NCI-H2196 treated with DMSO at 0.1 percent for 48 hours (cell line): ENCODE data around the gene INMT.
A peak's percentile ranks its signal among the peaks of the same experiment; 100 is the strongest.

Source experiments
- DNase-seq: peaks from one replicate; lab custom pipeline; 2025; ENCODE audit not compliant: unreplicated experiment; lab: John Stamatoyannopoulos, UW

Gene INMT

DNA sequence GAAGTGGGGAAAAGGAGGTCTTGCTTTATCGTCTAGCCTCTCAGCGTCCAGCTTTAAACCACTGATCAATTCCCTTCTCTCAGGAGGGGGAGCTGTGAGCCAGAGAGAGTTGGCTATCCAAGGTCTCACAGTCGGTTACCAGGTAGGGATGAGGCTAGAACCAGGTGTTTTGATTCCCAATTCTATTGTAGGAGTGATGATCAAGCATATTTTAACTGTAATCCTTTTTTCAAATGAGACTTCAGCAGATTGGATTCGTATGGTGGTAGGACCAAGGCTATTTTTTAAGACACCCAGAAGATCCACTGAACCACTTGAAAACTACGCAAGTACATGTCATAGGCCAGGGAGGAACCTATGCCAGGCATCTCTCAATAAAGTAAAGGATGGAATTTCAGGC is 27.6 kb downstream of the INMT start:
- DNase-seq = no peak

DNA sequence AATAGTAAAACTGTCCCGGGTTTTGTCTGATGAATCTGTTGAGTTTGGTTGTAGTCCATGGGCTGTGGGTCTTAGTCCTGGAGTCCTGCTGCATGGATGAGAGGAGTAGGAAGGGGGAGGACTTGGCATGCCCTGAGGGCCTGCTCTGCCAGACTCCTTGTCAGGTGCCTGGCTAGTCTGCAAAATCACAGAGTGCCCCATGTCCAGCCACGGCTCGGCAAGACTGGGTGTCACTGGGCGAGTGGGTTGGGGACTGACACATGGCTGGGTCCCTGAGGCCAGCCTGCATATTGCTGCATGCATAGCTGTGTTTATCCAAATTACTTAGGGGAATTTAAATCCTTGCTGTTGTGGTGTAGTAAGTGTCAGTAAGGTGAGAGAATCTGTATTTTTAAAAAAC is 29.0 kb downstream of the INMT start:
- DNase-seq = no peak

GRCh38 chr7:30782690-30783089 is 30.8 kb downstream of the INMT start:
- no peak for DNase-seq

DNA sequence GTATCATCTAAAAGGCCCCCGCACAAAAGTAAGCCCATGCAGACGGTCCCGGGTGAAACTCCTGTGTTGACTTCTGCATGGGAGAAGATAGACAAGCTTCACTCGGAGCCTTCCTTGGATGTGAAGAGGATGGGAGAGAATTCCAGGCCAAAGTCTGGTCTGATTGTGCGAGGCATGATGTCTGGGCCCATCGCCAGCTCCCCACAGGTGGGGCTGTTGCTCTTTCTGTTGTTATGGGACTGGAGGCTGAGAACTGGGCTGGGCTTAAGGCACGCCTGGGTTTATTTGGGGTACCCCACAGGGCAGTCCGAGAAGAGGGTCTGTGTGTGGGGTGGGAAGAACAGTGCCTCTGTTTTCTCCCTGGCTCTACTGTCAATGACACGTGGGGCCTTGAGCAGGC is 33.9 kb downstream of the INMT start:
- DNase-seq = no peak

DNA sequence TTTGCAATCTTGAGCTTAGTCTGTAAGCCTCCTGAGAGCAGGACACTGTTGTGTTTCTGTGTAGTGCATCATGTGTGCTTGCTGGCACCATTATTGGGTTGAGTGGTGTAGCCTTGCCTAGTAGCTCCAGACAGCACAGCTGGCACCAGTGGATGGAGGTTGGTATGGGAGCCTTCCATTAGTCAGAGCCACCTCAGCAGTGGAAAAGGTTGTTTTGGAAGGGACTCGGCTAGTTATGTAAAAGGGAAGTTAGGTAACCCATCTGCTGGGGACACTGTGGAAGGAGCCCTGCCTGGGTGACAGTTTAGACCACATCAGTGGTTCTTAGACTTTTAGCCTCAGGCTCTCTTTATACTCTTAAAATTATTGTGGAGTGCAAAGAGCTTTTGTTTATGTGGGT is 35.6 kb downstream of the INMT start:
- no peak for DNase-seq

- no peak for DNase-seq
Measured at GRCh38 chr7:30788640-30789333, 36.9 kb downstream of the INMT start.

- DNase-seq = no peak
Measured at GRCh38 chr7:30789334-30789711, 37.4 kb downstream of the INMT start.

DNA sequence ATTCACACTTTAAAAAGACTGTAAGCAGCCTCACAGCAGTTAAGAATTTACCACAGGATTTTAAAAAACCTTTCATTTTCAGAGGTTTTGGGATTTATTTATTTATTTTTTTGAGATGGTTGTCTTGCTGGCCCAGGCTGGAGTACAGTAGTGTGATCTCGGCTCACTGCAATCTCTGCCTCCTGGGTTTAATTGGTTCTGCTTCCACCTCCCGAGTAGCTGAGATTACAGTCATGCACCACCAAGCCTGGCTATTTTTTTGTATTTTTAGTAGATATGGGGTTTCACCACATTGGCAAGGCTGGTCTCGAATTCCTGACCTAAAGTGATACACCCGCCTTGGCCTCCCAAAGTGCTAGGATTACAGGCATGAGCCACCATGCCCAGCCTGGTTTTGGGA is 38.4 kb downstream of the INMT start:
- DNase-seq = no peak

DNA sequence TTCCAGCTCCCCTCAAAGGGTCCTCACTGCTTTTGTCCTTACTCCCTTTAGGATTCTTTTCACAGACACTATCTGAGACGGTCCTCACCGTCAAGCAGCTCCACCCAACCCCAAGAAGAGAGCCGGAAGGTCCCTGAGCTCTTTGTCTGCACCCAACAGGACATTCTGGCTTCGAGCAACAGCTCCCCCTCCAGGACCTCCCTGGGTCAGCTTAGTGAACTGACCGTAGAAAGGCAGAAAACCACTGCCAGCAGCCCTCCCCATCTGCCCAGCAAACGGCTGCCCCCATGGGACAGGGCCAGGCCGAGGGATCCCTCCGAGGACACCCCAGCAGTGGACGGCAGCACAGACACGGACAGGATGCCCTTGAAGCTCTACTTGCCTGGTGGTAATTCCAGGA is 39.2 kb downstream of the INMT start:
- DNase-seq = no peak

GRCh38 chr7:30795161-30795948 is 43.4 kb downstream of the INMT start:
- no peak for DNase-seq

DNA sequence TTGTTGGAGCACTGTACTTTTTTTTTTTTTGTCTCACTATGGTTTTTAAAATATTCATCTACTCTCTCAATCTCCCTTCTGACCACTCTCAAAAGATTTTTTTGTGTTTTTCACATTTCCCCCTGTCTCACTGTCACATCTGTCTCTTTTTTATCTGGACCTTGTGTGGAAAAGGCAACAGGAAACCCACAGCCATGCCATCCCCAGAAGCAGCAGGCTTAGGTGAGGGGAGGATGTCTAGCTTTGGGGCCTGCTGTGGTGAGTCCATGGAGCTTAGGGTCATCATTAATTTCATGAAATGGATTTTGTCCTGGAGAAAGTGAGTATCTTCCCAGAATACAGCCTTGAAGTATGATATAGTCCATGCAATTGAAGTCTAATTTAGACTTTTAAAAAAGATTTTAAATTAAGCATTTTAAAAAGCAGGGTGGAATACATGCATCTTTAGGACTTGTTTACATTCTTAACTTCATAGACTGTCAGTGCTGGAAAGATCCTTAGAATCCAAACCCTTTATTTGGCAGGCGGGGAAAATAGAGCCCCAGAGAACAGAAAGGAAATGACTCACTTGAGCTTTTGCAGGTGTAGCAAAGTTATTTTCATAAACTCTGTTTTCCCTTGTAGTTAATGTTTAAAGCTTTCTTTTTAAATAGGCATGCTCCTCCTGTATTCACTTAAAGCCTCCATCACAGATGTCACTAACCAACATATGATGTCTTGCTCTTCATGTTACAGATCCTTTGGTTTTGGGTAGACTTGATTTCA is 44.4 kb downstream of the INMT start:
- no peak for DNase-seq

DNA sequence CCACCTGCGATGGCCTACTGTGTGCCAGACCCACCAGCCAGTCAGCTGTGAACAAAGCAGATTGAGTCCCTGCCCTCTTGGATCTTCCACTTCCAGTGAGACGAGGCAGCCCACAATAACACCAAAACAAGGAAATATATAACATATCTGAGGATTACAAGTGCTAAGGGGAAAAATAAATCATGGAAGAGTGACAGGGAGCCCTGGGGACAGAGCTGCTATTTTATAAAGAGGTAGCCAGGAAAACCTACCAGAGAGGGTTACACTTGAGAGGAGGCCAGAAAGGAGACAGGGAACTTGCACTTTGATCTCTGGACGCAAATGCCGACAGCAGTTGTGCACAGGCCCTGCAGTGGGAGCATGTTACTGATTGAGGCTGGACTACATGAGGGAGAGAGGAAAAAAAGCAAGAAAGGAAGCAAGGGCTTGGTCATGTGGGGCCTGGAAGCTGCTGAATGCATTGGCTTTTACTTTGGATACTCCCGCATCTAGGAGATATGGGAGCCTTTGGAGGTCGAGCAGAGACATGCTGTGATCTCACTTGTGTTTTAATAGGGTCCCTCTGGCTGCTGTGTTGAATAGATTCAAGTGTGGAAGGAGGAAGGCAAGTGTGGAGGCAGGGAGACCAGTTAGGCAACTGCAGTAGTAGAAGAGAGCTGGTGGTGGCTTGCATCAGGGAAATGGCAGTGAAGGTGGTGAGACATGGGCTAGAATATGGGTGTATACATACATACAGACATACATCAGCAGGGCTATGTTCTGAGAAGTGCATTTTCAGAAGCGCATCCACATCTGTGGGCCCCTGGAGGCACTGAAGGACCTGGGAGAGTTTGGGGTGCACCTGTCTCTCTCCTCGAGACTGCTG is 45.5 kb downstream of the INMT start:
- DNase-seq = no peak

GRCh38 chr7:30799206-30799975 is 47.5 kb downstream of the INMT start:
- DNase-seq = no peak

DNA sequence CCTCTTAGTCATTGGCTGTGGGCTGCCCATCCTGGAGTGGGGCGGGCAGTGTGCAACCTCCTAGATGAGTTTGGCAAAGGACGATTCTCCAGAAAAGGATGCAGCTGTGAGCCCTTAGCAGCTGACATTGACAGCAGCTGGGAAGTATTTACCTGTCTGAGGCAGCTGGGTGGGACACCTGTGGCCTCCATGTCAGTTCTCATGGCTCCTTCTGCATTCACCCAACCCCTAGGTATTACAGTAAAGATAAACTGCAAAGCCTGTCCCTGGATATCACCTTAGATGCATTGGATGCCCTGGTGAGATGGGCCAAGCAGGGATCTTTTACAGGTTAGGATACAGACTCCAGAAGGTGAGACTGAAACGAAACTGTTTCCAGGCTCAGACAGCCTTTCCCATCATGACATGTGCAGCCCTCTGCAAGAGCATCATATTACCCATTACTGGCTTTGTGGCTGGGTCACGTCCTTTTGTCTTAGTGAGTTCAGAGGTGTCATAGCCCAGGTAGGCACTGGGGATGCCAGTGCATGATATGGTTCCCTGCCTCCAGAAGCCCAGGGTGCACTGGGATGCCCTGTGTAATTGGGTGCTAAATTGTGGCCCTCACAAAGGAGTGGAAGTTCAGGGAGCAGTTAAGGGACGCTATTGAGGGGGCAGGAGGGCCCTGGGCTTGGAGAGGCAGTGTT is 48.2 kb downstream of the INMT start:
- DNase-seq = no peak

GRCh38 chr7:30800785-30801252 is 48.9 kb downstream of the INMT start:
- DNase-seq = peak; percentile 25

- no peak for DNase-seq
Measured at GRCh38 chr7:30802812-30803211, 50.9 kb downstream of the INMT start.

GRCh38 chr7:30804078-30804661 is 52.2 kb downstream of the INMT start:
- DNase-seq = no peak

GRCh38 chr7:30805081-30805691 is 53.3 kb downstream of the INMT start:
- DNase-seq = no peak

DNA sequence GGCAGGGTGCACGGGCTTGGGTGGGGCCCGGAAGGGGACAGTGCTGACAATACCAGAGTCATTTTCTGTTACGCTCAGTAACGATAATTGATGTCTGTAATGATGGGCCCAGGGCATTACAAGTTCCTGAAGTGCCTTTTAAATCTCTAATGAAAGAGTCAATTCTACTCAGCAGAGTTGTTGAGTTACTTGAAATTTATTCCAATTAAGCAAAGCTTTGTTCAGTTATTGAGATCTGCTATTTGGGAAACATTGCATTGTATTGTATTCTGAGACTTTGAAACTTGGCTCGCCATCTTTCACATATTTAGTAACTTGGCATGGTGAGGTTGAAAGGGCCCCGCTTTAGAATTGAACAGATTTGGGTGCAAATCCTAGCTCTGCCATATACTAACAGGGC is 54.0 kb downstream of the INMT start:
- no peak for DNase-seq
